ENCODE data around the gene GALE. TPM values are rescaled to one million over a fixed set of nuclear protein-coding genes. Genes with fewer than 3 reads are reported as not detected.
A peak's percentile ranks its signal among the peaks of the same experiment; 100 is the strongest.
"Not testable (repeated sequence)": the region's sequence is repeated elsewhere in the genome, so short reads cannot be mapped to it uniquely, and the experiment has no call there.

Gene GALE
- total RNA-seq, 4 donors from 2014 or later: 2.9 to 5.7 (median 4.1) TPM

DNA sequence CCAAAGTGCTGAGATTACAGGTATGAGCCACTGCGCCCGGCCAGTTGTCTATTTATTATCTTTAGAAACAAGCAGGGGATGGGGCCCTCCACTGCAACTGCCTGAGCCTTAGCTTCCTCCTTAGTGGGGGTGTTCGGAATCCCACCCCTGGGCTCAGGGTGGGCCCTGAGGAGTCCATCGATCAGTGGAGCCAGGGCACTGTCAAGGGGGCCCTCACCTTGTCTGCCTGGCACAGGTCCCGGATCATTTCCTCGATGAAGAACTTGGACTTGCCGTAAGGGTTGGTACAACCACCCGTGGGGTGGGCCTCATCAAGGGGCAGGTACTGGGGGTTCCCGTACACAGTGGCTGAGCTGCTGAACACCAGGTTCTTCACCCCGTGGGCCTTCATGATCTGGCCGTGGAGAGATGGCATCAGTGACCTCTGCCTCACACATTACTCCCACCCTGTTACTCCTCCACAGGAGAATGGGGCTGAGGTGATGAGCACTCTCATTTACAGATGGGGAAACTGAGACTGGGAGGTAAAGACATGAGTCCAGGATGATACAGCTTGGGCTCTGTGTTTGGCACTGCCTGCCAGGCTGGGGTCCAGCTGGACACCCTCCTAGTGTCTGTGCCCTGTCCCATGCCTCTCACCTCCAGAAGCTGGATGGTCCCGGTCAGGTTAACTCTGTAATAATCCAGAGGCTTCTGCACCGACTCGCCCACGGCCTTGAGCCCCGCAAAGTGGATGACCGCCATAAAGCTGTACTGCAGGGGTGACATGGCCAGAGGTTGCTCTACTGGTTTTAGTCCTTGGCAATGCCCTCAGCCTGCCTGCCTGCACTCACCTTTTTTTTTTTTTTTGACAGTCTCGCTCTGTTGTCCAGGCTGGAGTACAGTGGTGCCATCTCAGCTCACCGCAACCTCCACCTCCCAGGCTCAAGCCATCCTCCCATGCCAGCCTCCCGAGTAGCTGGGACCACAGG is 2.8 kb downstream of the GALE start:
- ATAC-seq (no peak), DNase-seq (no peak)
- H3K9me3 ChIP-seq: no peaks in the 10 kb centered on the region
- peaks cover 0 to 28% of the 10 kb centered on the region in 2 donors for H3K36me3 ChIP-seq
- no peak overlapping the region for H3K4me3 ChIP-seq
- H3K27me3 ChIP-seq: no peaks in the 10 kb centered on the region
- in situ Hi-C loops (cut with MboI; ENCODE audit: low sequenced_read_pairs in 4 of 4) (no loop called here), intact Hi-C loops (cut with DNase I; ENCODE audit: low total_unique reads) (no loop called here)
- peaks cover 16 to 30% of the 10 kb centered on the region in 2 donors for H3K4me1 ChIP-seq
- TF ChIP-seq, protein P1, sequence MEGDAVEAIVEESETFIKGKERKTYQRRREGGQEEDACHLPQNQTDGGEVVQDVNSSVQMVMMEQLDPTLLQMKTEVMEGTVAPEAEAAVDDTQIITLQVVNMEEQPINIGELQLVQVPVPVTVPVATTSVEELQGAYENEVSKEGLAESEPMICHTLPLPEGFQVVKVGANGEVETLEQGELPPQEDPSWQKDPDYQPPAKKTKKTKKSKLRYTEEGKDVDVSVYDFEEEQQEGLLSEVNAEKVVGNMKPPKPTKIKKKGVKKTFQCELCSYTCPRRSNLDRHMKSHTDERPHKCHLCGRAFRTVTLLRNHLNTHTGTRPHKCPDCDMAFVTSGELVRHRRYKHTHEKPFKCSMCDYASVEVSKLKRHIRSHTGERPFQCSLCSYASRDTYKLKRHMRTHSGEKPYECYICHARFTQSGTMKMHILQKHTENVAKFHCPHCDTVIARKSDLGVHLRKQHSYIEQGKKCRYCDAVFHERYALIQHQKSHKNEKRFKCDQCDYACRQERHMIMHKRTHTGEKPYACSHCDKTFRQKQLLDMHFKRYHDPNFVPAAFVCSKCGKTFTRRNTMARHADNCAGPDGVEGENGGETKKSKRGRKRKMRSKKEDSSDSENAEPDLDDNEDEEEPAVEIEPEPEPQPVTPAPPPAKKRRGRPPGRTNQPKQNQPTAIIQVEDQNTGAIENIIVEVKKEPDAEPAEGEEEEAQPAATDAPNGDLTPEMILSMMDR (IDR thresholded peaks at IDR 0.05 in 4 of 5, conservative IDR thresholded peaks at IDR 0.05 in 1 of 5): no peak
- TF ChIP-seq POLR2A (IDR thresholded peaks at IDR 0.05): no peak
- no peak overlapping the region for H3K27ac ChIP-seq

DNA sequence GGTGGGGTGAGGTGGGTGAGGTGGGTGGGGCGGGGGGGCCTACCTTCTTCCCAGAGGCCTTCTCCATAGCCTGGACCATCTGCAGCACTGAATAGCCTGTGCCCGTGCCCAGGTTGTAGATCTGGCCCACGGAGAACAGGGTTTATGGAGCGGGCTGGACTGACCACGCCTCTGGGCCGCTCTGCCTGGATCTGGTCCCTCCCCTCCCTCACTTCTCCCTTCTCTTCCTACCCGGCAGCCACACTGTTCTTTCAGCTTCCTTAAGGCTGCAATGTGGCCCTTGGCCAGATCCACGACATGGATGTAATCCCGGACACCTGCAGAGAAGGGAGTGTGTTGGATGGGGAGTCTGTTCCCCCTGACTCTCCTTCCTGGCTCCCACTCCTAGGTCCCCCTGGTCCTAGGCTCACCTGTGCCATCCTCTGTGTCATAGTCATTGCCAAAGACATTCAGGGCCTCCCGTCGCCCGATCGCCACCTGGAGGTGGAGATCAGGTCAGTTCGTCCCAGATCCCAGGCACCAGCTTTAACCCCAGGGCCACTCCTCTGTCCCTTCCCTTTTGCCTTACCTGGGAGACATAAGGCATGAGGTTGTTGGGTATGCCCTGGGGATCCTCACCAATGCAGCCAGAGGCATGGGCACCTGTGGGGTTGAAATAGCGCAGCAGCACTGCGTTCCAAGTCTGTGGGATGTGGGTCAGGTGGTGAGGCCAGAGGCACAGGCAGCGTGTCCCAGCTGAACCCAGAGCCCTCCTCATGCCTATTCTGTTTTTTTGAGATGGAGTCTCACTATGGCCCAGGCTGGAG is 3.9 kb downstream of the GALE start:
- H3K27me3 ChIP-seq: no peaks in the 10 kb centered on the region
- no peak for TF ChIP-seq POLR2A (IDR thresholded peaks at IDR 0.05)
- TF ChIP-seq, protein P1 (IDR thresholded peaks at IDR 0.05 in 4 of 5, conservative IDR thresholded peaks at IDR 0.05 in 1 of 5): peak in 1 of 5 experiments; percentile 20
- DNase-seq (no peak), ATAC-seq (no peak)
- intact Hi-C loops (cut with DNase I; ENCODE audit: low total_unique reads): no loop called here
- no peak overlapping the region for H3K4me3 ChIP-seq
- no peaks in the 10 kb centered on the region for H3K9me3 ChIP-seq
- H3K27ac ChIP-seq: no peak overlapping the region
- peaks cover 21 to 39% of the 10 kb centered on the region in 2 donors for H3K4me1 ChIP-seq
- H3K36me3 ChIP-seq: peaks cover 0 to 28% of the 10 kb centered on the region in 2 donors
- in situ Hi-C loops (cut with MboI; ENCODE audit: low sequenced_read_pairs in 4 of 4): no loop called here

GRCh38 chr1:23795676-23796465 is 4.7 kb downstream of the GALE start:
- Histone ChIP-seq H3K4me3 (no peak overlapping the region), H3K27me3 (no peaks in the 10 kb centered on the region), H3K36me3 (peaks cover 0 to 28% of the 10 kb centered on the region in 2 donors), H3K4me1 (peaks cover 18 to 35% of the 10 kb centered on the region in 2 donors), H3K27ac (no peak overlapping the region), H3K9me3 (no peaks in the 10 kb centered on the region)
- no peak for TF ChIP-seq POLR2A (IDR thresholded peaks at IDR 0.05)
- TF ChIP-seq, protein P1 (IDR thresholded peaks at IDR 0.05 in 4 of 5, conservative IDR thresholded peaks at IDR 0.05 in 1 of 5): no peak
- intact Hi-C loops (cut with DNase I; ENCODE audit: low total_unique reads): no loop called here
- ATAC-seq: no peak
- in situ Hi-C loops (cut with MboI; ENCODE audit: low sequenced_read_pairs in 4 of 4): no loop called here
- no peak for DNase-seq

- intact Hi-C loops (cut with DNase I; ENCODE audit: low total_unique reads): not testable (repeated sequence)
- H3K4me1 ChIP-seq: peaks cover 23 to 35% of the 10 kb centered on the region in 2 donors
Observed at GRCh38 chr1:23794732-23795182, 5.8 kb downstream of the GALE start.

More at GRCh38 chr1:23794732-23795182, 5.8 kb downstream of the GALE start:
- ATAC-seq; DNase-seq; H3K4me3 ChIP-seq; in situ Hi-C loops (cut with MboI; ENCODE audit: low sequenced_read_pairs in 4 of 4); H3K27me3 ChIP-seq; H3K27ac ChIP-seq; H3K9me3 ChIP-seq: not testable (repeated sequence)
- H3K36me3 ChIP-seq: peaks cover 0 to 28% of the 10 kb centered on the region in 2 donors
